WTC11 (cell line): ENCODE measurements around the gene MACF1.

ENCODE experiments used
- ARID4B ChIP-seq: sonication (generic); formaldehyde crosslinking; IDR thresholded peaks from 2 replicates; pipeline ENCODE4 v1.8.0; 2023; ENCODE audit warnings: missing genetic modification reagents, mild to moderate bottlenecking, borderline replicate concordance
- ATF2 ChIP-seq: sonication (generic); formaldehyde crosslinking; IDR thresholded peaks from 2 replicates; pipeline ENCODE4 v1.8.1; 2022; ENCODE audit warnings: low read depth, missing genetic modification reagents, borderline replicate concordance
- CREB1 ChIP-seq: sonication (generic); formaldehyde crosslinking; IDR thresholded peaks from 2 replicates; pipeline ENCODE4 v1.8.0; 2023; ENCODE audit warnings: mild to moderate bottlenecking, missing genetic modification reagents
- CREM ChIP-seq: sonication (generic); formaldehyde crosslinking; IDR thresholded peaks from 2 replicates; pipeline ENCODE4 v1.8.1; 2022; ENCODE audit warnings: mild to moderate bottlenecking, missing genetic modification reagents, moderate library complexity
- ELF4 ChIP-seq: sonication (generic); formaldehyde crosslinking; IDR thresholded peaks from 2 replicates; pipeline ENCODE4 v1.8.1; 2022; ENCODE audit warnings: low read depth, mild to moderate bottlenecking, moderate library complexity, missing genetic modification reagents
- MLX ChIP-seq: sonication (generic); formaldehyde crosslinking; IDR thresholded peaks from 2 replicates; pipeline ENCODE4 v1.8.1; 2023; ENCODE audit warnings: mild to moderate bottlenecking, missing genetic modification reagents, moderate library complexity
- NR2C2 ChIP-seq: sonication (generic); formaldehyde crosslinking; IDR thresholded peaks from 2 replicates; pipeline ENCODE4 v1.8.0; 2022; ENCODE audit warnings: mild to moderate bottlenecking, missing genetic modification reagents
- PRDM15 ChIP-seq: sonication (generic); formaldehyde crosslinking; IDR thresholded peaks from 2 replicates; pipeline ENCODE4 v1.8.0; 2022; ENCODE audit warnings: missing genetic modification reagents
- ZNF425 ChIP-seq: fragments of 250-450 bp; sonication (Bioruptor Pico); conservative IDR thresholded peaks from 2 replicates; pipeline ENCODE4 v1.9.0; 2021; ENCODE audit warnings: mild to moderate bottlenecking
- ZNF512 ChIP-seq: sonication (generic); formaldehyde crosslinking; IDR thresholded peaks from 2 replicates; pipeline ENCODE4 v1.8.1; 2022; ENCODE audit warnings: missing genetic modification reagents, borderline replicate concordance
- TF ChIP-seq, protein P1 (sequence below): fragments of 200-600 bp; IDR thresholded peaks from 2 replicates; pipeline ENCODE4 v1.8.0; 2022; ENCODE audit warnings: antibody characterized with exemption
- TF ChIP-seq, protein P2 (sequence below): sonication (generic); formaldehyde crosslinking; IDR thresholded peaks from 2 replicates; pipeline ENCODE4 v1.8.1; 2023; ENCODE audit warnings: mild to moderate bottlenecking, missing genetic modification reagents, moderate library complexity
- TF ChIP-seq, protein P3 (sequence below): sonication (generic); formaldehyde crosslinking; IDR thresholded peaks from 2 replicates; pipeline ENCODE4 v1.8.0; 2022; ENCODE audit warnings: mild to moderate bottlenecking, missing genetic modification reagents
- TF ChIP-seq, protein P4 (sequence below): sonication (generic); formaldehyde crosslinking; IDR thresholded peaks from 2 replicates; pipeline ENCODE4 v1.8.0; 2022; ENCODE audit warnings: mild to moderate bottlenecking, missing genetic modification reagents

DNA sequence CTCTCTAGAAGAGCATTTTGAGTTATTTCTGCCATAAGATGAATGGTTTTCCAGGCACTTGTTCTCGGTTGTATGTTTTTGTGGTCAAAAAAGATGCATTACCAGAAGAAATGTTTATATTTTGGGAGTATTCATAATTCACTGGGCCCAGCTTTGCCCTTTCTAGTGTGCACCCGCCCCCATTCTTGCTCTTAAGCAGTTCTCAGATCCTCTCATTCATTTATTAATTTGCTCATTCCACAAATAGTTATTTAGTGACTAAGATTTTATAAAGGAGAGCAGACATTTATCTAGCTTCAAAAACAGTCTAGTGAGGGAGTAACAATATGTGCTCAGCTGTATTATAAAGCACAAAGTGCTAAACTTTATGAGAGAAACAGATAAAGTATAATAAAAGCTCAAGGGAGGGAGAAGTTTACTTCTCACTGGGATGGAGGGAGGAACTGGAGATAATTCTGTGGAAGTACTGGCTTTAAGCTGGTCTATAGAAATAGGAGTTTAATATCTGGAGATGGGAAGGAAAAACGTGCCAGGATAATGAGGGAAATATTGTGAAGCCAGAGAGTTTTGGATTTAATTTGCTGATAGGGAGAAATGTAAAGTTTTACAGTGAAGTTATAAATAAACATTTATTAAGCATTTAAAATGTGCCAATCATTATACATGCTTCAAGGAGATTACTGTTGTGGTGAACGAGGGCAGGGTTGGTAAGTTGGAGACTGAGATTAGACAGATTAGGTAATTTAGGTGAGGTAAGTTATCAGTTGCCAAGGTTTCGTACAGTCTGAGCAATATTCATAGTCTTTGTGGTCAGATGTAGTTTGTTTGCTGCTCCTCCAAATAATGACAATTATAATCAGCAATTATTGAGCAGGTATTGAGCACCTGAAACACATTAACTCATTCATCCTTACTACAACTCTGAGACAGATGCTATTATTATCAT, 9.1 kb upstream of the MACF1 start:
- TF ChIP-seq, protein P1, sequence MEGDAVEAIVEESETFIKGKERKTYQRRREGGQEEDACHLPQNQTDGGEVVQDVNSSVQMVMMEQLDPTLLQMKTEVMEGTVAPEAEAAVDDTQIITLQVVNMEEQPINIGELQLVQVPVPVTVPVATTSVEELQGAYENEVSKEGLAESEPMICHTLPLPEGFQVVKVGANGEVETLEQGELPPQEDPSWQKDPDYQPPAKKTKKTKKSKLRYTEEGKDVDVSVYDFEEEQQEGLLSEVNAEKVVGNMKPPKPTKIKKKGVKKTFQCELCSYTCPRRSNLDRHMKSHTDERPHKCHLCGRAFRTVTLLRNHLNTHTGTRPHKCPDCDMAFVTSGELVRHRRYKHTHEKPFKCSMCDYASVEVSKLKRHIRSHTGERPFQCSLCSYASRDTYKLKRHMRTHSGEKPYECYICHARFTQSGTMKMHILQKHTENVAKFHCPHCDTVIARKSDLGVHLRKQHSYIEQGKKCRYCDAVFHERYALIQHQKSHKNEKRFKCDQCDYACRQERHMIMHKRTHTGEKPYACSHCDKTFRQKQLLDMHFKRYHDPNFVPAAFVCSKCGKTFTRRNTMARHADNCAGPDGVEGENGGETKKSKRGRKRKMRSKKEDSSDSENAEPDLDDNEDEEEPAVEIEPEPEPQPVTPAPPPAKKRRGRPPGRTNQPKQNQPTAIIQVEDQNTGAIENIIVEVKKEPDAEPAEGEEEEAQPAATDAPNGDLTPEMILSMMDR, result no peak
- no peak for TF ChIP-seq PRDM15 (CRISPR knock-in tag)
- TF ChIP-seq, protein P2, sequence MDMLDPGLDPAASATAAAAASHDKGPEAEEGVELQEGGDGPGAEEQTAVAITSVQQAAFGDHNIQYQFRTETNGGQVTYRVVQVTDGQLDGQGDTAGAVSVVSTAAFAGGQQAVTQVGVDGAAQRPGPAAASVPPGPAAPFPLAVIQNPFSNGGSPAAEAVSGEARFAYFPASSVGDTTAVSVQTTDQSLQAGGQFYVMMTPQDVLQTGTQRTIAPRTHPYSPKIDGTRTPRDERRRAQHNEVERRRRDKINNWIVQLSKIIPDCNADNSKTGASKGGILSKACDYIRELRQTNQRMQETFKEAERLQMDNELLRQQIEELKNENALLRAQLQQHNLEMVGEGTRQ, result no peak
- TF ChIP-seq ATF2 (CRISPR knock-in tag), result no peak
- TF ChIP-seq, protein P3, sequence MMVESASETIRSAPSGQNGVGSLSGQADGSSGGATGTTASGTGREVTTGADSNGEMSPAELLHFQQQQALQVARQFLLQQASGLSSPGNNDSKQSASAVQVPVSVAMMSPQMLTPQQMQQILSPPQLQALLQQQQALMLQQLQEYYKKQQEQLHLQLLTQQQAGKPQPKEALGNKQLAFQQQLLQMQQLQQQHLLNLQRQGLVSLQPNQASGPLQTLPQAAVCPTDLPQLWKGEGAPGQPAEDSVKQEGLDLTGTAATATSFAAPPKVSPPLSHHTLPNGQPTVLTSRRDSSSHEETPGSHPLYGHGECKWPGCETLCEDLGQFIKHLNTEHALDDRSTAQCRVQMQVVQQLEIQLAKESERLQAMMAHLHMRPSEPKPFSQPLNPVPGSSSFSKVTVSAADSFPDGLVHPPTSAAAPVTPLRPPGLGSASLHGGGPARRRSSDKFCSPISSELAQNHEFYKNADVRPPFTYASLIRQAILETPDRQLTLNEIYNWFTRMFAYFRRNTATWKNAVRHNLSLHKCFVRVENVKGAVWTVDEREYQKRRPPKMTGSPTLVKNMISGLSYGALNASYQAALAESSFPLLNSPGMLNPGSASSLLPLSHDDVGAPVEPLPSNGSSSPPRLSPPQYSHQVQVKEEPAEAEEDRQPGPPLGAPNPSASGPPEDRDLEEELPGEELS, result no peak
- no peak for TF ChIP-seq NR2C2 (CRISPR knock-in tag)
- no peak for TF ChIP-seq MLX (CRISPR knock-in tag)
- TF ChIP-seq ELF4 (CRISPR knock-in tag), result no peak
- TF ChIP-seq CREM (CRISPR knock-in tag), result no peak
- TF ChIP-seq, protein P4, sequence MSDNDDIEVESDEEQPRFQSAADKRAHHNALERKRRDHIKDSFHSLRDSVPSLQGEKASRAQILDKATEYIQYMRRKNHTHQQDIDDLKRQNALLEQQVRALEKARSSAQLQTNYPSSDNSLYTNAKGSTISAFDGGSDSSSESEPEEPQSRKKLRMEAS (CRISPR knock-in tag), result no peak
- TF ChIP-seq CREB1, result no peak
- TF ChIP-seq ZNF425 (CRISPR knock-in tag), result no peak
- no peak for TF ChIP-seq ZNF512 (CRISPR knock-in tag)
- no peak for TF ChIP-seq ARID4B
